ENCODE measurements around the gene COG7.

DNA sequence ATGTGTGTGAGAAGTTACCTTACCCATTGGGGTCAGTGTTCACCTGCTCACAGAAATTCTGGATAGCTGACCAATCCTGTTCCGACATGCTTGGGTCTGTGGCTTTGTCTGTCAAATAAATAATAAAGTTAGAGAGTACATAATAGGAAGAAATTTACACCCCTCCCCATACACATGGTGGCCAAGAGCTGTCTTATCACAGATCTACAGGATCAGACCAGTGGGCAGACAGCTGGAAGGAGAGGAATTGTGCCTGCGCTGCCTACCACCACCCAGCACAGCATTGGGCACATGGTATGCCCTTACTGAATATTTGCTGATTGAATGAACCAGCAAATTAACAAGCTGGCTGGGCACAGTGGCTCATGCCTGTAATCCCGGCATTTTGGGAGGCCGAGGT is 42.7 kb upstream of the COG7 start:
- no peak for TF ChIP-seq MXI1 (IDR thresholded peaks at IDR 0.05; ENCODE audit: low read depth, low read length)
- TF ChIP-seq ELF1 (IDR thresholded peaks at IDR 0.05): no peak
